CD14-positive monocyte (primary cell): ENCODE measurements around the gene CROT. TPM values are rescaled to one million over a fixed set of nuclear protein-coding genes. Genes with fewer than 3 reads are reported as not detected.

ENCODE experiments used
- DNase-seq, 3 donors: peaks; one replicate each; pipeline ENCODE4 v3.0.0-alpha.2; 2011 to 2022
- H2AFZ ChIP-seq: 2 replicates; pipeline ENCODE4 v1.6.0; 2012; ENCODE audit warnings: mild to moderate bottlenecking, low read depth, low read length, inconsistent platforms; ENCODE audit not compliant: insufficient read depth, poor library complexity, severe bottlenecking
- H3K27ac ChIP-seq, 2 donors: 1 replicate in 1 of 2; 2 replicates in 1 of 2; pipeline ENCODE4 v1.5.1; 2012 to 2013; ENCODE audit warnings: low read length in 2 of 2, control low read depth in 1 of 2, inconsistent platforms in 1 of 2, low read depth in 1 of 2, mild to moderate bottlenecking in 1 of 2
- H3K27me3 ChIP-seq, 2 donors: one replicate each; pipeline versions ENCODE4 v1.6.0 to v1.6.1; 2011 to 2013; ENCODE audit warnings: low read length in 2 of 2; ENCODE audit not compliant: control insufficient read depth in 2 of 2, insufficient read depth in 2 of 2
- H3K36me3 ChIP-seq, 2 donors: replicated peaks in 1 of 2; 1 replicate in 1 of 2; 2 replicates in 1 of 2; pipeline versions ENCODE4 v1.5.1 to v1.6.1; 2012 to 2013; ENCODE audit warnings: low read length in 2 of 2, control low read depth in 1 of 2, inconsistent platforms in 1 of 2, mild to moderate bottlenecking in 1 of 2; ENCODE audit not compliant: insufficient read depth in 2 of 2, control insufficient read depth in 1 of 2
- H3K4me1 ChIP-seq, 2 donors: 1 replicate in 1 of 2; 2 replicates in 1 of 2; pipeline versions ENCODE4 v1.5.1 to v1.6.1; 2012 to 2013; ENCODE audit warnings: low read length in 2 of 2, control low read depth in 1 of 2, inconsistent platforms in 1 of 2, mild to moderate bottlenecking in 1 of 2, moderate library complexity in 1 of 2; ENCODE audit not compliant: insufficient read depth in 2 of 2, control insufficient read depth in 1 of 2
- H3K4me2 ChIP-seq: replicated peaks from 2 replicates; pipeline ENCODE3; 2012; ENCODE audit warnings: low read length, moderate library complexity, mild to moderate bottlenecking; ENCODE audit not compliant: poor library complexity, severe bottlenecking; ENCODE audit errors: extremely low read depth
- H3K4me3 ChIP-seq, 3 experiments: fragments of 200-600 bp in 1 of 3; sonication (generic) in 1 of 3; replicated peaks in 1 of 3; 1 replicate in 2 of 3; 2 replicates in 1 of 3; pipeline ENCODE4 v1.5.1; 2011 to 2013; ENCODE audit warnings: low read length in 3 of 3, mild to moderate bottlenecking in 3 of 3, control low read depth in 2 of 3, low read depth in 2 of 3, inconsistent platforms in 1 of 3, moderate library complexity in 1 of 3
- H3K79me2 ChIP-seq: 2 replicates; pipeline ENCODE4 v1.6.0; 2012; ENCODE audit warnings: mild to moderate bottlenecking, control low read depth, inconsistent platforms, low read length, moderate library complexity; ENCODE audit not compliant: insufficient read depth
- H3K9ac ChIP-seq: 2 replicates; pipeline ENCODE4 v1.6.0; 2017; ENCODE audit warnings: low read length, mild to moderate bottlenecking; ENCODE audit not compliant: insufficient read depth, poor library complexity, severe bottlenecking
- H3K9me3 ChIP-seq, 2 donors: replicated peaks in 1 of 2; 1 replicate in 1 of 2; 2 replicates in 1 of 2; pipeline versions ENCODE4 v1.5.1 to v1.6.1; 2012 to 2013; ENCODE audit warnings: low read length in 2 of 2, control low read depth in 1 of 2; ENCODE audit not compliant: control insufficient read depth in 1 of 2, insufficient read depth in 1 of 2
- H4K20me1 ChIP-seq: 2 replicates; pipeline ENCODE4 v1.6.0; 2012; ENCODE audit warnings: mild to moderate bottlenecking, low read length, control low read depth, moderate library complexity; ENCODE audit not compliant: insufficient read depth
- H3K27ac Mint-ChIP-seq, 7 donors: one replicate each; pipeline ENCODE4 v1.8.0; 2020; ENCODE audit warnings: mild to moderate bottlenecking in 7 of 7, mixed read lengths in 7 of 7, moderate library complexity in 6 of 7, inconsistent platforms in 2 of 7
- H3K27me3 Mint-ChIP-seq, 3 donors: one replicate each; pipeline ENCODE4 v1.8.0; 2021 to 2022; ENCODE audit warnings: low read depth in 3 of 3, mild to moderate bottlenecking in 3 of 3, mixed read lengths in 3 of 3, moderate library complexity in 3 of 3, inconsistent platforms in 1 of 3
- H3K36me3 Mint-ChIP-seq, 2 donors: one replicate each; pipeline ENCODE4 v1.8.0; 2020; ENCODE audit warnings: mixed read lengths in 2 of 2, inconsistent platforms in 1 of 2, mild to moderate bottlenecking in 1 of 2
- H3K4me1 Mint-ChIP-seq: one replicate; pipeline ENCODE4 v1.8.0; 2020; ENCODE audit warnings: mild to moderate bottlenecking, mixed read lengths
- H3K4me3 Mint-ChIP-seq, 2 donors: one replicate each; pipeline ENCODE4 v1.8.0; 2020; ENCODE audit warnings: mild to moderate bottlenecking in 2 of 2, mixed read lengths in 2 of 2, moderate library complexity in 1 of 2
- H3K9me3 Mint-ChIP-seq, 7 donors: one replicate each; pipeline ENCODE4 v1.8.0; 2020 to 2022; ENCODE audit warnings: mixed read lengths in 7 of 7, mild to moderate bottlenecking in 6 of 7, moderate library complexity in 6 of 7, inconsistent platforms in 2 of 7
- WGBS: methylation state at CpG from one replicate; pipeline ENCODE4 v1.1.5; 2013; ENCODE audit warnings: missing lambda C conversion rate; ENCODE audit not compliant: insufficient coverage; 5-methylcytosine and 5-hydroxymethylcytosine counted together
- intact Hi-C, 2 donors: fragments of 100-400 bp; cut with micrococcal nuclease; formaldehyde crosslinking; loops; one replicate each; pipeline versions ENCODE4 v1.15.0 to v1.15.1; 2023
- polyA plus RNA-seq, 3 donors: library from polyadenylated mRNA; depleted of rRNA in 1 of 3; unstranded in 2 of 3; stranded (reverse) in 1 of 3; fragments of 300-500 nt in 2 of 3; fragments of >200 nt in 1 of 3; fragmentation: Illumina TruSeq in 2 of 3; gene quantifications; 1 replicate in 2 of 3; 2 replicates in 1 of 3; pipeline ENCODE4 v1.2.3, GENCODE V29; 2012 to 2021
- TF ChIP-seq, protein P1 (sequence below): fragments of 200-600 bp; IDR thresholded peaks from one replicate; pipeline ENCODE4 v1.8.0; 2022; ENCODE audit warnings: antibody characterized with exemption, mild to moderate bottlenecking

The CROT gene
- polyA plus RNA-seq, 3 donors = 1.1 to 2.2 (median 1.4) TPM

DNA sequence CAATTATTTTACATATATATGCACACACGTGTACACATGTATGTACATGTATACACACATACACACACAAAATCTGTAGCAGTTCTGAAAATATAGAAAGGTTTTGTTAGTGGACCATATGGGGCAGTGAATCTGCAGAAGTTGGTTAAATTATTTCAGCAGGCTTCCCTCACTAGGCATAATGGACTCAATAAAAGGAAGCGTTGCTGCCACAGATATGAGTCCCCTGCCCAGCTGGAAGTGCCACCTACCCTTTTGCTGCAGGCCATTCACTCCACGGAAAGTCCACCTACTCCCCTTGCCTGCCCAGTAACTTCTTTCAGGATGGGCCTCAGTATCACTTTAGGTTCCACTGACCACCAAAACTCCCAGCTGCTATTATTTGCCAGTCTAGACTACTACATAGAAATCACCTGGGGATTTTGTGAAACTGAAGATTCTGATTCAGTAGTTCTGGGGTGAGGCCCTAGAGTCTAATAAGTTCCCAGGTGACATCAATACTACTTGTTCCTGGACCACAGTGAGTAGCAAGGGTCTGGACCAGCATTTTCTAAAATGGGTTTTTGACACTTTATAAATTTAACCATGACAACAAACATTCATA, 29.3 kb upstream of the CROT start:
- Histone ChIP-seq H3K4me2 (no peak overlapping the region), H2AFZ (no peak overlapping the region), H3K4me3 (no peak overlapping the region), H3K79me2 (no peaks in the 10 kb centered on the region), H4K20me1 (no peaks in the 10 kb centered on the region), H3K4me1 (no peaks in the 10 kb centered on the region), H3K27me3 (no peaks in the 10 kb centered on the region), H3K9me3 (no peaks in the 10 kb centered on the region), H3K36me3 (no peaks in the 10 kb centered on the region), H3K9ac (no peak overlapping the region), H3K27ac (no peak overlapping the region)
- Mint-ChIP-seq H3K27ac (no peak overlapping the region), H3K4me1 (no peaks in the 10 kb centered on the region), H3K9me3 (peaks cover 0 to 2% (median 0%) of the 10 kb centered on the region in 7 donors), H3K27me3 (peaks cover 0 to 2% (median 0%) of the 10 kb centered on the region in 3 donors), H3K36me3 (no peaks in the 10 kb centered on the region), H3K4me3 (no peak overlapping the region)
- no peak for DNase-seq
- intact Hi-C loops = loop anchor here (10.0 kb wide), 2 partner anchors 249 to 569 kb away; no protein-coding TSS in a partner anchor
- WGBS = 94% methylated on average over 2 of the region's 3 CpGs
- TF ChIP-seq, protein P1, sequence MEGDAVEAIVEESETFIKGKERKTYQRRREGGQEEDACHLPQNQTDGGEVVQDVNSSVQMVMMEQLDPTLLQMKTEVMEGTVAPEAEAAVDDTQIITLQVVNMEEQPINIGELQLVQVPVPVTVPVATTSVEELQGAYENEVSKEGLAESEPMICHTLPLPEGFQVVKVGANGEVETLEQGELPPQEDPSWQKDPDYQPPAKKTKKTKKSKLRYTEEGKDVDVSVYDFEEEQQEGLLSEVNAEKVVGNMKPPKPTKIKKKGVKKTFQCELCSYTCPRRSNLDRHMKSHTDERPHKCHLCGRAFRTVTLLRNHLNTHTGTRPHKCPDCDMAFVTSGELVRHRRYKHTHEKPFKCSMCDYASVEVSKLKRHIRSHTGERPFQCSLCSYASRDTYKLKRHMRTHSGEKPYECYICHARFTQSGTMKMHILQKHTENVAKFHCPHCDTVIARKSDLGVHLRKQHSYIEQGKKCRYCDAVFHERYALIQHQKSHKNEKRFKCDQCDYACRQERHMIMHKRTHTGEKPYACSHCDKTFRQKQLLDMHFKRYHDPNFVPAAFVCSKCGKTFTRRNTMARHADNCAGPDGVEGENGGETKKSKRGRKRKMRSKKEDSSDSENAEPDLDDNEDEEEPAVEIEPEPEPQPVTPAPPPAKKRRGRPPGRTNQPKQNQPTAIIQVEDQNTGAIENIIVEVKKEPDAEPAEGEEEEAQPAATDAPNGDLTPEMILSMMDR = no peak

DNA sequence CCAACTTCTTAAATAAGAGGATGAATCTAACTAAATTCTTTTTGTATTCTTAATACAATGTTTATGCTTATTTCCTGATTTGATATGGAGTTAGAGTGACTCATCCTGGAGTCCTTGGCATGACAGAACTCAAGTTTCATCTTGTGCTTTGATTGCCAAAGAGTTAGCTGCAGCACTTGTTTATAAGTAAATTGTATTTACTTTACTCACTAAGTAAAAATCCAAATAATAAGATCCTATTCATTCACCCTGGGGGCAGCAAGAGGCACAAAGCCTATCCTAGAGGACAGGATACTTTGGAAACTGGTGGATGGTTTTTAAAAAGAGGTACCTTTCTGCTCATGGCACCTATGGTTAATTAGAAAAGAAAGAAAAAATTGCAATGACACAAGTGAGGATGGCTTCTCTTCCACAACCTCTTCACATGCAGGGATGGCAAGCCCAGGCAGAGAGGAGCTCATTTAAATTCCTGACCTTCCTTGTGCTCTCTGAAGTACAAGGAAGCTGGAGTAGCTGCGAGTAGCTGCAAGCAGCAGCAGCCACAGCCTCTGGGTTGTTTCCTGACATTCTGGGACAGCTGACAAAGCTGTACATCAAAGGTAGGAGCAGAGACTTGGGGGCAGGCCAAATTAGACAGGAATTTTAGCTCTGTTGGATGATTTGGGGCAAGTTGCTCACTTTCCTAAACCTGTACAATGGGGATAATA, 28.5 kb upstream of the CROT start:
- Histone ChIP-seq H3K4me3 (no peak overlapping the region), H3K4me2 (no peak overlapping the region), H3K9ac (no peak overlapping the region), H3K36me3 (no peaks in the 10 kb centered on the region), H3K9me3 (no peaks in the 10 kb centered on the region), H3K79me2 (no peaks in the 10 kb centered on the region), H3K27me3 (no peaks in the 10 kb centered on the region), H4K20me1 (no peaks in the 10 kb centered on the region), H3K27ac (no peak overlapping the region), H3K4me1 (no peaks in the 10 kb centered on the region), H2AFZ (no peak overlapping the region)
- DNase-seq = no peak
- Mint-ChIP-seq H3K4me3 (no peak overlapping the region), H3K27me3 (peaks cover 0 to 2% (median 0%) of the 10 kb centered on the region in 3 donors), H3K4me1 (no peaks in the 10 kb centered on the region), H3K36me3 (no peaks in the 10 kb centered on the region), H3K27ac (peak overlapping the region in 1 of 7 donors; percentile 11), H3K9me3 (peaks cover 0 to 5% (median 3%) of the 10 kb centered on the region in 7 donors)
- WGBS = 50% methylated on average over 1 of the region's 1 CpG
- TF ChIP-seq, protein P1 = no peak
- intact Hi-C loops = loop anchor here (10.0 kb wide), 2 partner anchors 248 to 568 kb away; no protein-coding TSS in a partner anchor
